Sigmoid colon (tissue), 4 donors: Measurements from ENCODE around the gene TGM6.

Experiments used
- EP300 ChIP-seq, 4 donors: sonication (generic); formaldehyde crosslinking; IDR thresholded peaks; one replicate each; pipeline ENCODE4 v1.6.1; 2017; ENCODE audit warnings: antibody characterized with exemption in 4 of 4
- POLR2A ChIP-seq, 2 donors: fragments of 450-650 bp; IDR thresholded peaks; one replicate each; pipeline ENCODE4 v1.6.1; 2016; ENCODE audit warnings: antibody characterized with exemption in 2 of 2, mild to moderate bottlenecking in 2 of 2, moderate library complexity in 2 of 2
- TF ChIP-seq, protein P1 (sequence below), 4 experiments: fragments of 450-650 bp in 3 of 4; fragments of 200-600 bp in 1 of 4; IDR thresholded peaks; one replicate each; pipeline ENCODE4 v1.5.1; 2016 to 2019; ENCODE audit warnings: antibody characterized with exemption in 4 of 4, mild to moderate bottlenecking in 3 of 4, moderate library complexity in 2 of 4

DNA sequence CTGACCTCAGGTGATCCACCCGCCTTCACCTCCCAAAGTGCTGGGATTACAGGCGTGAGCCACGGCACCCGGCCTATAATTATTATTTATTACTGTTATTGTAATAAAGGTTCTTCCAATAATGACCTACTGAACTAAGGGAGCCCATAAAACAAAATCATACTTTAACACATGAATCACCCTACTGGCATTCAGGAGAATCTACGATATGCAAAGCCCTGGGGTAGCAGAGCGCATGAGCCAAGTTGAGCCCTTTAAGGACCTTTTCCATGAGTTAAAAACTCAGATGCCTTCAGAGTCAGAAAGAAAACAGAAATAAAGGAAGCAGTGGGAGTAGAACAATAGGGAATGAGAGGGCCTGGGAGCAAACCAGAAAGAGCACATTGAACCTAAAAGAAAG lies 48.4 kb downstream of the TGM6 start:
- TF ChIP-seq POLR2A (IDR thresholded peaks at IDR 0.05) = no peak
- no peak for TF ChIP-seq EP300 (IDR thresholded peaks at IDR 0.05)
- TF ChIP-seq, protein P1, sequence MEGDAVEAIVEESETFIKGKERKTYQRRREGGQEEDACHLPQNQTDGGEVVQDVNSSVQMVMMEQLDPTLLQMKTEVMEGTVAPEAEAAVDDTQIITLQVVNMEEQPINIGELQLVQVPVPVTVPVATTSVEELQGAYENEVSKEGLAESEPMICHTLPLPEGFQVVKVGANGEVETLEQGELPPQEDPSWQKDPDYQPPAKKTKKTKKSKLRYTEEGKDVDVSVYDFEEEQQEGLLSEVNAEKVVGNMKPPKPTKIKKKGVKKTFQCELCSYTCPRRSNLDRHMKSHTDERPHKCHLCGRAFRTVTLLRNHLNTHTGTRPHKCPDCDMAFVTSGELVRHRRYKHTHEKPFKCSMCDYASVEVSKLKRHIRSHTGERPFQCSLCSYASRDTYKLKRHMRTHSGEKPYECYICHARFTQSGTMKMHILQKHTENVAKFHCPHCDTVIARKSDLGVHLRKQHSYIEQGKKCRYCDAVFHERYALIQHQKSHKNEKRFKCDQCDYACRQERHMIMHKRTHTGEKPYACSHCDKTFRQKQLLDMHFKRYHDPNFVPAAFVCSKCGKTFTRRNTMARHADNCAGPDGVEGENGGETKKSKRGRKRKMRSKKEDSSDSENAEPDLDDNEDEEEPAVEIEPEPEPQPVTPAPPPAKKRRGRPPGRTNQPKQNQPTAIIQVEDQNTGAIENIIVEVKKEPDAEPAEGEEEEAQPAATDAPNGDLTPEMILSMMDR (IDR thresholded peaks at IDR 0.05) = no peak
